Germinal center (tissue), 1 donor: ENCODE data around the gene LHFPL5.

ENCODE experiments used
- DNase-seq: peaks from one replicate; pipeline ENCODE4 v3.0.0; 2012; ENCODE audit warnings: mixed read lengths, low spot score

The LHFPL5 gene

DNA sequence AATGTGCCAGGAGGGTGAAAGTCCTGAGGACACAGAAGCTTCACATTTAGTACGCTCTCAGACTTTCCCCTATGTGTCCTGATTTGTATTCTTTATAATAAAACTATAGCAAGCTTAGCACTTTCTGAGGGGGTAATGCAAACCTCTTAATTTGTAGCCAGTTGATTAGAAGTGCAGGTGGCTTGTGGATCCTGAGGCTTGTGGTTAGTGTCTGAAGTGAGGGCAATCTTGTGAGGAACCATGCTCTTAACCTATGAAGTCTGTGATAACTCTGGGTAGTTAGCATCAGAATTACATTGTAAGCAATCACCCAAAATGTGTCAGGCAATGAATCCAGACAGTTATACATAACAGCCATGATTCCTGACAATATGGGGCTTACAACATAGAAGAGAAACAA lies 51.1 kb downstream of the LHFPL5 start:
- DNase-seq: no peak

DNA sequence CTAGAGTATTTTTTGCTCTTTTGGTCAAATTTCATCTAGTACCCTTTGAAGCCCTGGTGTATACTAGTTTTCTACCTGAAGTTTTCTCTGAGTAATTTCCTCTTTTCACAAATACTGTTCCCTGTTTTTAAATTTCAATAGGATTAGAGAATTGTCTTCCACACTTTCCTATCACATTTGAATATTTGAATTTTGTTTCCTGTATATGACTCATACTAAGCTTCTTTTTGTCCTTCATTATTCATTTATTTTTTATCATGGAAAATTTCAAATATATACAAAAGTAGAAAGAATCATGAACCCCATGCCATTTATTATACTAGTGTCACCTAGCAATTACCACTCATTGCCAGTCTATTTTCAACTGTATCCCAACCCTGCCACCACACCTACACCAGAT lies 52.7 kb downstream of the LHFPL5 start:
- DNase-seq: no peak

DNA sequence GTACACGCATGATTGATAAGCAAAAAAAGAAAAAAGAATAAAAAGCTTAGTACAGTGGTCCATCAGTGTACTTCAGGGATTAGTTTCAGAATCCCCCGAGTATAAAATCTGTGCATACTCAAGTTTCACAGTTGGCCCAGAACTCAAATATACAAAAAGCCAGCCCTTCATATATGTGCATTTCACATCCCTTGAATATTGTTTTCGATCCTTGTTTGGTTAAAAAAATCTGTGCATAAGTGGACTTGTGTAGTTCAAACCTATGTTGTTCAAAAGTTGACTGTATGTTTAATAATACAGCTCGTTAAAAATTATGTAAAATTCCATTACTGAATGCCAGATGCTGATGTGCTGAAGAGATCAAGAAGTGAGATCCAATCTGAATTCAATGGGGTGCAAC lies 54.2 kb downstream of the LHFPL5 start:
- no peak for DNase-seq
